ENCODE measurements around the gene TAS2R40. TPM values are rescaled to one million over a fixed set of nuclear protein-coding genes. Genes with fewer than 3 reads are reported as not detected.
A peak's percentile ranks its signal among the peaks of the same experiment; 100 is the strongest.
"Not testable (repeated sequence)": the region's sequence is repeated elsewhere in the genome, so short reads cannot be mapped to it uniquely, and the experiment has no call there.

Gene TAS2R40
- total RNA-seq = not detected

GRCh38 chr7:143221737-143222136 is at the start of gene TAS2R40:
TSS of gene TAS2R40 (plus strand) at chr7:143222037. CDS start at chr7:143222079, 42 bp downstream.
- WGBS, 2 donors (ENCODE audit: low coverage in 1 of 2) = 63 to 76% methylated on average over 3 of the region's 3 CpGs

GRCh38 chr7:143172354-143172753 is 49.5 kb upstream of the TAS2R40 start:
- intact Hi-C loops (cut with DNase I; ENCODE audit: low total_unique reads) (no loop called here), in situ Hi-C loops (cut with MboI; ENCODE audit: low pct_ligation_motif_present in 1 of 4, low pct_unique_long_range_greater_than_20kb in 1 of 4, low sequenced_read_pairs in 3 of 4) (no loop called here)
- Histone ChIP-seq H3K4me1 (peaks cover 0 to 15% (median 8%) of the 10 kb centered on the region in 4 donors), H3K4me3 (peak overlapping the region in 2 of 4 donors; percentile 12 to 33), H3K27ac (peak overlapping the region in 3 of 4 donors; percentile 21 to 39 (median 31)), H3K9me3 (peaks cover 0 to 5% of the 10 kb centered on the region in 2 donors), H3K27me3 (no peaks in the 10 kb centered on the region), H3K36me3 (no peaks in the 10 kb centered on the region)
- TF ChIP-seq POLR2AphosphoS5 (IDR thresholded peaks at IDR 0.05) (no peak), POLR2A (IDR thresholded peaks at IDR 0.05) (no peak), CTCF (IDR thresholded peaks at IDR 0.05) (no peak), EP300 (IDR thresholded peaks at IDR 0.05; ENCODE audit: low read depth) (no peak)
- 37 to 48% methylated on average over 2 to 4 of the region's 4 CpGs for WGBS, 2 donors (ENCODE audit: low coverage in 1 of 2)
- DNase-seq = peak; percentile 66

More at GRCh38 chr7:143221737-143222136, at the start of gene TAS2R40:
- Histone ChIP-seq H3K27ac (no peak within 1 kb of the TSS), H3K9me3 (no peaks in the 10 kb centered on the region), H3K27me3 (peaks cover 6% of the 10 kb centered on the region), H3K36me3 (no peaks in the 10 kb centered on the region), H3K4me1 (no peaks in the 10 kb centered on the region), H3K4me3 (no peak within 1 kb of the TSS)
- TF ChIP-seq CTCF (IDR thresholded peaks at IDR 0.05) (no peak), EP300 (IDR thresholded peaks at IDR 0.05; ENCODE audit: low read depth) (no peak), POLR2AphosphoS5 (IDR thresholded peaks at IDR 0.05) (no peak), POLR2A (IDR thresholded peaks at IDR 0.05) (no peak)
- intact Hi-C loops (cut with DNase I; ENCODE audit: low total_unique reads) = no loop called here
- DNase-seq = no peak
- in situ Hi-C loops (cut with MboI; ENCODE audit: low pct_ligation_motif_present in 1 of 4, low pct_unique_long_range_greater_than_20kb in 1 of 4, low sequenced_read_pairs in 3 of 4) = loop anchor here (25.0 kb wide), 3 partner anchors 334 to 584 kb away; partner anchors contain the start of genes EPHB6 (in 3 of the 4) and TRPV6 (in 1 of the 4)

- Histone ChIP-seq H3K27ac (no peak overlapping the region), H3K9me3 (peaks cover 0 to 15% of the 10 kb centered on the region in 2 donors), H3K36me3 (no peaks in the 10 kb centered on the region), H3K27me3 (no peaks in the 10 kb centered on the region), H3K4me3 (no peak overlapping the region), H3K4me1 (peaks cover 0 to 15% (median 8%) of the 10 kb centered on the region in 4 donors)
- in situ Hi-C loops (cut with MboI; ENCODE audit: low pct_ligation_motif_present in 1 of 4, low pct_unique_long_range_greater_than_20kb in 1 of 4, low sequenced_read_pairs in 3 of 4) (no loop called here), intact Hi-C loops (cut with DNase I; ENCODE audit: low total_unique reads) (no loop called here)
- DNase-seq = no peak
- WGBS, 2 donors (ENCODE audit: low coverage in 1 of 2) = 94 to 98% methylated on average over 3 to 5 of the region's 5 CpGs
- TF ChIP-seq POLR2A (IDR thresholded peaks at IDR 0.05) (no peak), EP300 (IDR thresholded peaks at IDR 0.05; ENCODE audit: low read depth) (no peak), POLR2AphosphoS5 (IDR thresholded peaks at IDR 0.05) (no peak), CTCF (IDR thresholded peaks at IDR 0.05) (no peak)
Observed at GRCh38 chr7:143176128-143176527, 45.7 kb upstream of the TAS2R40 start.

- Histone ChIP-seq H3K9me3 (peaks cover 0 to 15% of the 10 kb centered on the region in 2 donors), H3K4me3 (no peak overlapping the region), H3K36me3 (no peaks in the 10 kb centered on the region), H3K27ac (no peak overlapping the region), H3K4me1 (peaks cover 0 to 3% (median under 1%) of the 10 kb centered on the region in 4 donors), H3K27me3 (no peaks in the 10 kb centered on the region)
- intact Hi-C loops (cut with DNase I; ENCODE audit: low total_unique reads) (no loop called here), in situ Hi-C loops (cut with MboI; ENCODE audit: low pct_ligation_motif_present in 1 of 4, low pct_unique_long_range_greater_than_20kb in 1 of 4, low sequenced_read_pairs in 3 of 4) (no loop called here)
- no peak for DNase-seq
- TF ChIP-seq CTCF (IDR thresholded peaks at IDR 0.05) (no peak), POLR2AphosphoS5 (IDR thresholded peaks at IDR 0.05) (no peak), POLR2A (IDR thresholded peaks at IDR 0.05) (no peak), EP300 (IDR thresholded peaks at IDR 0.05; ENCODE audit: low read depth) (no peak)
- WGBS, 2 donors (ENCODE audit: low coverage in 1 of 2) = 87% methylated on average over 2 of the region's 2 CpGs
Observed at GRCh38 chr7:143177374-143178119, 44.3 kb upstream of the TAS2R40 start.

- DNase-seq; H3K36me3 ChIP-seq; H3K4me1 ChIP-seq; H3K27ac ChIP-seq; H3K27me3 ChIP-seq; H3K4me3 ChIP-seq; intact Hi-C loops (cut with DNase I; ENCODE audit: low total_unique reads); in situ Hi-C loops (cut with MboI; ENCODE audit: low pct_ligation_motif_present in 1 of 4, low pct_unique_long_range_greater_than_20kb in 1 of 4, low sequenced_read_pairs in 3 of 4): not testable (repeated sequence)
- 95 to 98% methylated on average over 4 of the region's 4 CpGs for WGBS, 2 donors (ENCODE audit: low coverage in 1 of 2)
- peaks cover 0 to 15% of the 10 kb centered on the region in 2 donors for H3K9me3 ChIP-seq
Observed at GRCh38 chr7:143180771-143181170, 41.1 kb upstream of the TAS2R40 start.
